Amniotic epithelial cell (primary cell): Measurements from ENCODE around the gene TMEM131L.
A peak's percentile ranks its signal among the peaks of the same experiment; 100 is the strongest.

ENCODE experiments used
- DNase-seq: peaks from one replicate; pipeline ENCODE4 v3.0.0-alpha.2; 2010; ENCODE audit warnings: low read depth

TMEM131L gene

GRCh38 chr4:153523164-153523796 lies 57.1 kb downstream of the TMEM131L start:
- no peak for DNase-seq

GRCh38 chr4:153523941-153524386 lies 57.8 kb downstream of the TMEM131L start:
- DNase-seq: peak; percentile 34

GRCh38 chr4:153524682-153525081 lies 58.5 kb downstream of the TMEM131L start:
- DNase-seq: no peak

GRCh38 chr4:153527690-153528089 lies 61.5 kb downstream of the TMEM131L start:
- DNase-seq: no peak

GRCh38 chr4:153528705-153529485 lies 62.7 kb downstream of the TMEM131L start:
- DNase-seq: no peak

- DNase-seq: peak; percentile 83
Observed at GRCh38 chr4:153529646-153530045, 63.5 kb downstream of the TMEM131L start.

- DNase-seq: no peak
Observed at GRCh38 chr4:153530284-153530999, 64.3 kb downstream of the TMEM131L start.

GRCh38 chr4:153531000-153531358 lies 64.8 kb downstream of the TMEM131L start:
- DNase-seq: no peak

- no peak for DNase-seq
Observed at GRCh38 chr4:153531976-153532626, 65.9 kb downstream of the TMEM131L start.

GRCh38 chr4:153532636-153533035 lies 66.5 kb downstream of the TMEM131L start:
- DNase-seq: no peak

GRCh38 chr4:153533387-153533786 lies 67.2 kb downstream of the TMEM131L start:
- DNase-seq: no peak

GRCh38 chr4:153534792-153535629 lies 68.9 kb downstream of the TMEM131L start:
- no peak for DNase-seq

GRCh38 chr4:153535772-153536513 lies 69.8 kb downstream of the TMEM131L start:
- DNase-seq: peak; percentile 36

GRCh38 chr4:153537493-153537960 lies 71.4 kb downstream of the TMEM131L start:
- DNase-seq: no peak

GRCh38 chr4:153538487-153539357 lies 72.6 kb downstream of the TMEM131L start:
- no peak for DNase-seq

GRCh38 chr4:153539422-153539821 lies 73.3 kb downstream of the TMEM131L start:
- no peak for DNase-seq

GRCh38 chr4:153541456-153542096 lies 75.4 kb downstream of the TMEM131L start:
- peak; percentile 96 for DNase-seq

GRCh38 chr4:153542131-153542530 lies 76.0 kb downstream of the TMEM131L start:
- DNase-seq: no peak

GRCh38 chr4:153542834-153543233 lies 76.7 kb downstream of the TMEM131L start:
- no peak for DNase-seq
